ENCODE data around the gene HRCT1.

Gene HRCT1

GRCh38 chr9:35905912-35906679 is at the start of gene HRCT1:
TSS of gene HRCT1 (plus strand) at chr9:35906202. CDS start at chr9:35906288, 86 bp downstream.
- Histone ChIP-seq H3K36me3 (ENCODE audit: insufficient read depth, low read length) (no peaks in the 10 kb centered on the region), H4K20me1 (ENCODE audit: insufficient read depth, low read length) (no peaks in the 10 kb centered on the region), H3K4me3 (ENCODE audit: low read depth in 1 of 2, low read length in 2 of 2) (no peak within 1 kb of the TSS), H3K9ac (ENCODE audit: low read depth, low read length) (no peak within 1 kb of the TSS), H3K79me2 (ENCODE audit: insufficient read depth, low read length) (no peaks in the 10 kb centered on the region), H3K27ac (ENCODE audit: low read length) (no peak within 1 kb of the TSS), H3K27me3 (ENCODE audit: insufficient read depth, low read length, poor library complexity) (no peaks in the 10 kb centered on the region), H3K9me3 (ENCODE audit: insufficient read depth, low read length, severe bottlenecking) (no peaks in the 10 kb centered on the region), H3K4me2 (ENCODE audit: insufficient read depth, low read length) (no peak within 1 kb of the TSS), H2AFZ (ENCODE audit: low read depth, low read length) (no peak within 1 kb of the TSS), H3K4me1 (ENCODE audit: insufficient read depth, low read length) (peaks cover 15% of the 10 kb centered on the region)
- DNase-seq (no peak), ATAC-seq (ENCODE audit: insufficient read depth, low read depth) (no peak)
- TF ChIP-seq CTCF (IDR thresholded peaks at IDR 0.05; ENCODE audit: borderline replicate concordance, extremely low read depth, low read length, poor library complexity, severe bottlenecking) (no peak), EZH2 (IDR thresholded peaks at IDR 0.05; ENCODE audit: borderline replicate concordance, low read depth, low read length, severe bottlenecking) (no peak)

- H3K4me1 ChIP-seq (ENCODE audit: insufficient read depth, low read length): no peaks in the 10 kb centered on the region
- ATAC-seq (ENCODE audit: insufficient read depth, low read depth) (no peak), DNase-seq (no peak)
- H3K27me3 ChIP-seq (ENCODE audit: insufficient read depth, low read length, poor library complexity): no peaks in the 10 kb centered on the region
- H4K20me1 ChIP-seq (ENCODE audit: insufficient read depth, low read length): no peaks in the 10 kb centered on the region; the same call in 1 of the 2 replicates
- H3K9ac ChIP-seq (ENCODE audit: low read depth, low read length): no peak overlapping the region
- no peak overlapping the region for H2AFZ ChIP-seq (ENCODE audit: low read depth, low read length)
- H3K27ac ChIP-seq (ENCODE audit: low read length): no peak overlapping the region
- TF ChIP-seq CTCF (IDR thresholded peaks at IDR 0.05; ENCODE audit: borderline replicate concordance, extremely low read depth, low read length, poor library complexity, severe bottlenecking) (no peak), EZH2 (IDR thresholded peaks at IDR 0.05; ENCODE audit: borderline replicate concordance, low read depth, low read length, severe bottlenecking) (no peak)
- H3K79me2 ChIP-seq (ENCODE audit: insufficient read depth, low read length): no peaks in the 10 kb centered on the region
- H3K36me3 ChIP-seq (ENCODE audit: insufficient read depth, low read length): no peaks in the 10 kb centered on the region
- no peaks in the 10 kb centered on the region for H3K9me3 ChIP-seq (ENCODE audit: insufficient read depth, low read length, severe bottlenecking)
- H3K4me2 ChIP-seq (ENCODE audit: insufficient read depth, low read length): no peak overlapping the region
- H3K4me3 ChIP-seq (ENCODE audit: low read depth in 1 of 2, low read length in 2 of 2): no peak overlapping the region
These were observed 49.8 kb upstream of the HRCT1 start for GRCh38 chr9:35856206-35856605.

- H3K36me3 ChIP-seq (ENCODE audit: insufficient read depth, low read length): no peaks in the 10 kb centered on the region
- H3K27me3 ChIP-seq (ENCODE audit: insufficient read depth, low read length, poor library complexity): no peaks in the 10 kb centered on the region
- no peak overlapping the region for H3K9ac ChIP-seq (ENCODE audit: low read depth, low read length)
- no peak overlapping the region for H3K27ac ChIP-seq (ENCODE audit: low read length)
- TF ChIP-seq EZH2 (IDR thresholded peaks at IDR 0.05; ENCODE audit: borderline replicate concordance, low read depth, low read length, severe bottlenecking): no peak
- TF ChIP-seq CTCF (IDR thresholded peaks at IDR 0.05; ENCODE audit: borderline replicate concordance, extremely low read depth, low read length, poor library complexity, severe bottlenecking): no peak
- no peaks in the 10 kb centered on the region for H3K4me1 ChIP-seq (ENCODE audit: insufficient read depth, low read length)
- ATAC-seq (ENCODE audit: insufficient read depth, low read depth): no peak
- no peak overlapping the region for H3K4me2 ChIP-seq (ENCODE audit: insufficient read depth, low read length)
- H3K4me3 ChIP-seq (ENCODE audit: low read depth in 1 of 2, low read length in 2 of 2): no peak overlapping the region
- H3K79me2 ChIP-seq (ENCODE audit: insufficient read depth, low read length): no peaks in the 10 kb centered on the region
- no peak overlapping the region for H2AFZ ChIP-seq (ENCODE audit: low read depth, low read length)
- DNase-seq: no peak
- no peaks in the 10 kb centered on the region for H3K9me3 ChIP-seq (ENCODE audit: insufficient read depth, low read length, severe bottlenecking)
- no peaks in the 10 kb centered on the region; the same call in 1 of the 2 replicates for H4K20me1 ChIP-seq (ENCODE audit: insufficient read depth, low read length)
These were observed 49.1 kb upstream of the HRCT1 start for GRCh38 chr9:35856882-35857281.
